Measurements from ENCODE around the gene ABI3.

DNA sequence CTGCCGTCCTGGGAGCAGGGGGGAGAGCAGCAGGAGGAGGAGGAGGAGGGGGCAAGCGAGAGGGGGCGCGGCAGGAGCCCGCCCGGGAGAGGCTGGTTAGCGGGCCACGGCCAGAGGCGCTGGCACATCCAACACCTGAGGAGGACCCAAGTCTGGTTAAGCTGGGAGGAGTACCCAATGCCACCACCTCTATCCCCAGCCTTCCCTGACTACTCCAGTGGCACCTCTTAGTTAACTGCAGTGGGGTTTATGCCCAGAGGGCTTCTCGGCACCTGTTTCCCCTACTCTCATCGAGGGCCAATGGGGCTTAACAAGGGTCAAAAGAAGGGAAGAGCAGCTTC, 14.5 kb downstream of the ABI3 start:
- TF ChIP-seq RAD21 (conservative IDR thresholded peaks at IDR 0.05) (no peak), POLR2AphosphoS5 (IDR thresholded peaks at IDR 0.05) (no peak), EZH2 (IDR thresholded peaks at IDR 0.05; ENCODE audit: borderline replicate concordance, insufficient read depth, low read length, poor library complexity, severe bottlenecking) (no peak), SMC3 (conservative IDR thresholded peaks at IDR 0.05; ENCODE audit: poor library complexity) (no peak), MXI1 (conservative IDR thresholded peaks at IDR 0.05; ENCODE audit: poor library complexity, severe bottlenecking) (no peak)
- TF ChIP-seq, protein P1, sequence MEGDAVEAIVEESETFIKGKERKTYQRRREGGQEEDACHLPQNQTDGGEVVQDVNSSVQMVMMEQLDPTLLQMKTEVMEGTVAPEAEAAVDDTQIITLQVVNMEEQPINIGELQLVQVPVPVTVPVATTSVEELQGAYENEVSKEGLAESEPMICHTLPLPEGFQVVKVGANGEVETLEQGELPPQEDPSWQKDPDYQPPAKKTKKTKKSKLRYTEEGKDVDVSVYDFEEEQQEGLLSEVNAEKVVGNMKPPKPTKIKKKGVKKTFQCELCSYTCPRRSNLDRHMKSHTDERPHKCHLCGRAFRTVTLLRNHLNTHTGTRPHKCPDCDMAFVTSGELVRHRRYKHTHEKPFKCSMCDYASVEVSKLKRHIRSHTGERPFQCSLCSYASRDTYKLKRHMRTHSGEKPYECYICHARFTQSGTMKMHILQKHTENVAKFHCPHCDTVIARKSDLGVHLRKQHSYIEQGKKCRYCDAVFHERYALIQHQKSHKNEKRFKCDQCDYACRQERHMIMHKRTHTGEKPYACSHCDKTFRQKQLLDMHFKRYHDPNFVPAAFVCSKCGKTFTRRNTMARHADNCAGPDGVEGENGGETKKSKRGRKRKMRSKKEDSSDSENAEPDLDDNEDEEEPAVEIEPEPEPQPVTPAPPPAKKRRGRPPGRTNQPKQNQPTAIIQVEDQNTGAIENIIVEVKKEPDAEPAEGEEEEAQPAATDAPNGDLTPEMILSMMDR (IDR thresholded peaks at IDR 0.05; ENCODE audit: poor library complexity, severe bottlenecking): no peak
